ENCODE data around the gene NDUFAF7.

GRCh38 chr2:37203708-37204107, 27.8 kb upstream of the NDUFAF7 start:
- TF ChIP-seq, protein P1, sequence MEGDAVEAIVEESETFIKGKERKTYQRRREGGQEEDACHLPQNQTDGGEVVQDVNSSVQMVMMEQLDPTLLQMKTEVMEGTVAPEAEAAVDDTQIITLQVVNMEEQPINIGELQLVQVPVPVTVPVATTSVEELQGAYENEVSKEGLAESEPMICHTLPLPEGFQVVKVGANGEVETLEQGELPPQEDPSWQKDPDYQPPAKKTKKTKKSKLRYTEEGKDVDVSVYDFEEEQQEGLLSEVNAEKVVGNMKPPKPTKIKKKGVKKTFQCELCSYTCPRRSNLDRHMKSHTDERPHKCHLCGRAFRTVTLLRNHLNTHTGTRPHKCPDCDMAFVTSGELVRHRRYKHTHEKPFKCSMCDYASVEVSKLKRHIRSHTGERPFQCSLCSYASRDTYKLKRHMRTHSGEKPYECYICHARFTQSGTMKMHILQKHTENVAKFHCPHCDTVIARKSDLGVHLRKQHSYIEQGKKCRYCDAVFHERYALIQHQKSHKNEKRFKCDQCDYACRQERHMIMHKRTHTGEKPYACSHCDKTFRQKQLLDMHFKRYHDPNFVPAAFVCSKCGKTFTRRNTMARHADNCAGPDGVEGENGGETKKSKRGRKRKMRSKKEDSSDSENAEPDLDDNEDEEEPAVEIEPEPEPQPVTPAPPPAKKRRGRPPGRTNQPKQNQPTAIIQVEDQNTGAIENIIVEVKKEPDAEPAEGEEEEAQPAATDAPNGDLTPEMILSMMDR (IDR thresholded peaks at IDR 0.05), result no peak
- TF ChIP-seq POLR2A (IDR thresholded peaks at IDR 0.05), result no peak
